Activated T-cell treated with anti-CD3 and anti-CD28 coated beads, Interleukin-2, amount 50 U/mL, for 48 hours (primary cell): Measurements from ENCODE around the gene NKAIN2.
"Not testable (repeated sequence)": the region's sequence is repeated elsewhere in the genome, so short reads cannot be mapped to it uniquely, and the experiment has no call there.

Experiments used
- DNase-seq, 2 experiments: peaks; one replicate each; pipeline ENCODE4 v3.0.0-alpha.2; 2020

Gene NKAIN2

DNA sequence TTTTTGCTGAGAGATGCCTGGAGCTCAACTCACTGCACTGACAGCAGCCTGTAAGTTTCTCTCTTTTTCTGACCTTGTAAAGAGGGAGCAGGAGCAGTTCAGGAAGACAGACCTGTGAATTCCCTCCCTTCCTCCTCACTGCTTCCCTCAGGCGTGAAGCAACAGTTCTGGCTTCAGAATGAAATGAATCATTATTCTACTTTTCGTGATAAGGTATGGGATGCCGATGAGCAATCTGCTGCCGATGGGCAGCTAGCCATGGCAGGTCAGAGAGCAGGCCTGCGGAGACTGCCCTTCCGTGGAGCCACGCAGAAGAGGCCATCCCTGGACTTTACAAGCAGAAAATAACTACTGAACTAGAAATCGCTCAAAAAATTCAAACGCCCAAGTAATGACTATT, 732.1 kb downstream of the NKAIN2 start:
- no peak for DNase-seq

DNA sequence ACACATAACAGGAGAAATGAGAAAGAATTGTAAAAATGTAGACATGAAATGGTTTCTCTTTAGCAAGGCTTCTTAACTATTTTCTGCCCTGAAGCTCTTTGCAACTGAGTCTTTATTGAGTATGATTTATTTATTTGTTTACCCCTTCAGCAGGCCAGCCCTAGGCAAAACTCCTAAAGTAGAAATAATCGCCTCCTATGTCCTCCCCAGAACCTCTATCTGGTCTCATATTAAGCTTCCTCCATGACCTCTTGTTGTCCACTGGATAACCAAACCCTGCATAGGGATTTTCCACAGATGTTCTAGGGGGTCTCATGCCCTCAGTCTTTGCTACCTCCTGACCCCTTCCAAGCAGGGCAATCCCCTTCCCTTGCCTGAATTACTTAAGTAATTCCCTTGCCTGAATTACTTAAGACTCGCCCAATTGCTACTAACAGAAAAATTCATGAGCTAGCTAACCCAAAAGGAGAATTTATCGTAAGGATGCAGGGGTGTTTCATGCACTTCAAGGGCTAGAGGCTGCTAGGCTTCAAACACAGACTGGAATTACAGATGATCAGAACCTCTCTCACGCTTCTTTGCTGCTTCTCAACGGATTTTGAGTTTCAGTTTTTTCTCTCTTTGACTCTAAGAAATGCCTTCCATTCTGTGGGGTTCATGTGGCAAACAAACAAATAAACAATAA, 732.6 kb downstream of the NKAIN2 start:
- no peak for DNase-seq

DNA sequence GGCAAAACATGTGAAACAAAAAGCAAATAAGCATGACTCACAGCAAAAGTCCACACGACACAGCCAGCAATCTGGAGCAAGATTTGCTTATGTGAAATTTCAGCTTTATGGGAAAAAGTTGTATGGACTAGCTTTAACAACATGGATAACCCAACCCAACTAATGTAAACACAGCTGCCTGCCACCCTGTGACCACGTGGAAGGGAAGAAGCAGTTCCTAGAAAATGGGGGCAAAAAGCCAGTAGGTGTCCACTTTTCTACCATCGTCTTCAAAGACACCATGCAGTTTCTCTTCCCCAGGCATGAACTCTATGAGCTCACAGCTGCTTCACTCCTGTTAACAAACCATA, 733.2 kb downstream of the NKAIN2 start:
- DNase-seq, result no peak

DNA sequence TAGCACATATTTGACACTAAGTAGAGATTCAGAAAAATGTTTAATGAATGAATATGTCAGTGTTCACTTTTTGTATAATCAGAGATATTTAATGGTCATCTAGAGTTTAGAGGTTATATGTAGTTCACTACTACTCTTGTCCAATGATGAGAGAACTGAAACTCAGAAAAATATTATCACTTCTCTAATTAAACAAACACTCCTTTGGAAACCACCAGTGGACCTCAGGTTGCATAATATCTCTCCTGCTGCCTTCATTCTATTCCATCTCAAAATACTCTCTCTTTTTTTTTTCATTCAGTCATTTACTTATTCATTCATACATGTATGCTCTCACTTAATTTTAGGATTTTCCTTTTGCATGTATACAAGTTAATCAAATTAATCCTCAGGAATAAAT, 735.4 kb downstream of the NKAIN2 start:
- no peak for DNase-seq

- no peak for DNase-seq
Observed at GRCh38 chr6:124541573-124541972, 737.9 kb downstream of the NKAIN2 start.

GRCh38 chr6:124546601-124547000, 742.9 kb downstream of the NKAIN2 start:
- no peak for DNase-seq

- DNase-seq, result no peak
Observed at GRCh38 chr6:124551711-124552233, 748.1 kb downstream of the NKAIN2 start.

- no peak for DNase-seq
Observed at GRCh38 chr6:124557873-124558272, 754.2 kb downstream of the NKAIN2 start.

GRCh38 chr6:124560078-124560477, 756.4 kb downstream of the NKAIN2 start:
- DNase-seq, result not testable (repeated sequence)

GRCh38 chr6:124560873-124561567, 757.4 kb downstream of the NKAIN2 start:
- no peak for DNase-seq

DNA sequence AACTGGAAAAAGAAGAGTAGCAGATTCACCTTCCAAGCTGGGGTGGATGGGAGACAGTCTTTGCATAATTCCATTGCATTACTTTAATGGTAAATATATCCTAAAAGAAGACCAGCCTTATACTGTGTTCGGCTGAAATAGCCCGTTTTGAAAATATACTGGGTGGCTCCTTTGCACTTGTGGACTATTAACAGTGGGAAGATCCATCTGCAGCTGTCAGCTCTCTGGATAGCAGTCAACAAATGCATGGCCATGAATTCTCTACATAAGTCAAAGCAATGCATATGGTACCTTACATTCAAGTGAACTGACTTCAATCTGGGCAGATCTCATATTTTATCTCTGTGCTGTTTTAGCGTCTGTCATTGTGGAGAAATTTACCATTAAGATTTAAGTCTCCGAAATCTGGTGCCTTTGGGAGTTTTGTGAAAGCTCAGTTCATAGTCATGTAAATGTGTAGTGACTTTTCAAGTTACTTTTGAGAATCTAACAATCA, 758.0 kb downstream of the NKAIN2 start:
- DNase-seq, result no peak

DNA sequence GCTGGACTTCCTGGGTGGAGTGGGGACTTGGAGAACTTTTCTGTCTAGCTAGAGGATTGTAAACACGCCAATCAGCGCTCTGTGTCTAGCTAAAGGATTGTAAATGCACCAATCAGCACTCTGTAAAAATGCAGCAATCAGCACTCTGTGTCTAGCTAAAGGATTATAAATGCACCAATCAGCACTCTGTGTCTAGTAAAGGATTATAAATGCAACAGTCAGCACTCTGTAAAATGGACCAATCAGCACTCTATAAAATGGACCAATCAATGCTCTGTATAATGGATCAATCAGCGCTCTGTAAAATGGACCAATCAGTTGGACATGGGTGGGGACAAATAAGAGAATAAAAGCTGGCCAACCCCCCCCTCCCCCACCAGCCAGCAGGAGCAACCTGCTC, 760.5 kb downstream of the NKAIN2 start:
- not testable (repeated sequence) for DNase-seq

DNA sequence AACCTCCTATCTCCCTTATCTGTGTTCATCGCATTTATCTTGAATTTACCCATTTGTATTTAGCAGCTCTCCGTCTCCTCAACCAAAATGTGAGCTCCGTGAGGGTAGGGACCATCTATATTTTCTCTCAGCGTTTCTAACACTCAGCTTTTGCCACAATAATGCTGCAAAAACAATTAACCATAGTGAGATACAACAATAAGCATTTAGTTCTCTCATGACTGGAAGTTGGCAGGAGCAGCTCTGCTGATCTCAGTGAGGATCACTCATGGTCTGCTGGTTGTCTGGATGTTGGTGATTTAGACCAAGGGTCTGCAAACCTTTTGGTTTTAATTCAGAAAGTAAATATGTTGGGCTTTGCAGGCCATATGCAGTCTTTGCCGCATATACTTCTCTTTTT, 763.7 kb downstream of the NKAIN2 start:
- no peak for DNase-seq

DNA sequence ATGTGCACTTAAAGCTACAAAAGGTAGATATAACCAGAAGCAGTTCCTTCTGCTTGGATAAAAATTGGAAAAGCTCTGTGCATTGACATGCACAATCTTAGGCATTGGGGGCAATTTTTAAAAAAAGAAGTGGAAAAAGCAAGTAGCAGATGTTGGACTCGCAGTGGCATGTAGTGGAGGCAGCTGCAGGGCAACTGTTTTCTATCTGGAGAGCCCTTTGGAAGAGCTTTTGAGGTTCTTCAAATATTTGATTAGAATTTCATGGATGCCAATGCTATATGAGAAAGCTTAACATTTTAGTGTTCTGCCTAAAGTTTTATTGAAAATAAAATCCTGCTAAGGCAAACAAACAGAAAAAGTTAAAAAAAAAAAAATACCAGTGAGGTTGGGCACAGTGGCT, 770.3 kb downstream of the NKAIN2 start:
- no peak for DNase-seq

GRCh38 chr6:124577734-124578281, 774.1 kb downstream of the NKAIN2 start:
- no peak for DNase-seq

- no peak for DNase-seq
Observed at GRCh38 chr6:124590001-124590400, 786.3 kb downstream of the NKAIN2 start.

- no peak for DNase-seq
Observed at GRCh38 chr6:124599656-124600055, 796.0 kb downstream of the NKAIN2 start.

- no peak for DNase-seq
Observed at GRCh38 chr6:124604719-124605118, 801.1 kb downstream of the NKAIN2 start.

DNA sequence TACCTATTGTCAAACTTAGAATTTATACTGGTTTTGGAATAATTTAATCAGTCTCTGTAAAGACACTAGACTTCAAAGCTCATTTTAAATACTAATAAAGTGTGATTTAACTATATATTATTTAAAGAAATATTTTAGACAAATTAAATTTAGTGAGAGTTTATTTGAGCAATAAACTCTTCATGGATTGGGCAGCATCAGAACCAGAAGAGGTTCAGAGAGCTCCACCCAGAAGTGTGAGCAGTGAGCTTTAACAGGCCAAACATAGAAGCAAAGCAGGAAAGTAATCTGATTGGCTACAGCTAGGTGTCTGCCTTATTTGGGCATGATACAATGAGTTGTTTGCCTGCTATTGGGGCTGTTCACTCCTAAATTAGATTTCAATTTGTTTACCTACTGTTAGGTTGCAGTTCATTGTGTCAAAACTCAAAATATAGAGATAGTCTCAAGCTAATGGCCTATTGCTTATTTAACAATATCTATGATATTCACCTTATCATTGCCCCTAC, 803.5 kb downstream of the NKAIN2 start:
- no peak for DNase-seq

DNA sequence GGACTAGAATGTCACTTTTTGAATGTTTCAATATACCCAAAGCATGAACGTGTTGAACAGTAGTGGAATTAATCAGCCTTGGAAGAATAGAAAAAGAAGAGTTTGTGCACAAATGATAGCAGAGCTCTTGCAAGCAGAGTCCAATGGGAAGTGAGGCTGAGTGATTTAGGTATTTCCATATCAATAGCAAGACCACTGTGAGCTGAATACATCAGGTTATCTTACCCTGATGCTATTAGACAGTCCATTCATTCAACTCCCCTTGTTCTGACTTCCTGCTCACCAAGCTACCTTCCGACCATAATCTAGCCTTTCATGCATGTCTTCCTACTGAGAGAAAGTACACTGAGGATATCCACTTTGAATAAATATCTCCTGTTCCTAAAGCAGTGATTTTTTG, 809.4 kb downstream of the NKAIN2 start:
- DNase-seq, result no peak

- DNase-seq, result no peak
Observed at GRCh38 chr6:124622351-124622750, 818.7 kb downstream of the NKAIN2 start.

GRCh38 chr6:124633655-124634054, 830.0 kb downstream of the NKAIN2 start:
- no peak for DNase-seq

- no peak for DNase-seq
Observed at GRCh38 chr6:124640432-124640831, 836.8 kb downstream of the NKAIN2 start.

- DNase-seq, result no peak
Observed at GRCh38 chr6:124655866-124656265, 852.2 kb downstream of the NKAIN2 start.
